Measurements from ENCODE around the gene SPSB4. TPM values are rescaled to one million over a fixed set of nuclear protein-coding genes. Genes with fewer than 3 reads are reported as not detected.

Gene SPSB4
- total RNA-seq, 1 experiment from 2014 or later = 0.05 TPM

DNA sequence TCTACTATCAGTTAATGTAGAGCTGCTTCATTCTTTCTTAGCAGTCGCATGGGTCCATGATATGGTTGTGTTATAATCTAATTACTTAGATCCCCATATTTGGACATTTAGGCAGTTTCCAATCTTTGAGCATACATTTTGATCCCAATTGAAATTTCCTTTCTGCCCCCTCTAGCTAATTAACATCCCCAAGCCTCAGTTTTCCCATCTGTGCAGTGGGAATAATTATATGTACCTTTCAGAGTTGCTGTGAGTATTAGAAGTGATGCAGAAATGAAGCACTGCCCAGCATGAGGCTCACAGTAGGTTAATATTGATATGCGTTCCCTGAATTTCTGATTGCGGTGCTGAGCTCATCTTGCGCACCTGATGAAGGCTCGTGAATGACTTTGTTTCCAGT lies 21.8 kb downstream of the SPSB4 start:
- Histone ChIP-seq H3K9me3 (ENCODE audit: control insufficient read depth, insufficient read depth, low read depth, low read length) (no peaks in the 10 kb centered on the region), H3K4me3 (ENCODE audit: low read depth in 2 of 2, low read length in 2 of 2) (no peak overlapping the region), H3K4me1 (ENCODE audit: control insufficient read depth, insufficient read depth, low read length) (no peaks in the 10 kb centered on the region), H3K27ac (ENCODE audit: low read length) (no peak overlapping the region), H3K36me3 (ENCODE audit: control insufficient read depth, insufficient read depth, low read length) (no peaks in the 10 kb centered on the region), H3K27me3 (ENCODE audit: control insufficient read depth, insufficient read depth, low read length) (no peaks in the 10 kb centered on the region; the same call in 1 of the 2 replicates)
- TF ChIP-seq TCF7L2 (IDR thresholded peaks at IDR 0.05; ENCODE audit: low read depth, low read length) = no peak
- TF ChIP-seq, protein P1, sequence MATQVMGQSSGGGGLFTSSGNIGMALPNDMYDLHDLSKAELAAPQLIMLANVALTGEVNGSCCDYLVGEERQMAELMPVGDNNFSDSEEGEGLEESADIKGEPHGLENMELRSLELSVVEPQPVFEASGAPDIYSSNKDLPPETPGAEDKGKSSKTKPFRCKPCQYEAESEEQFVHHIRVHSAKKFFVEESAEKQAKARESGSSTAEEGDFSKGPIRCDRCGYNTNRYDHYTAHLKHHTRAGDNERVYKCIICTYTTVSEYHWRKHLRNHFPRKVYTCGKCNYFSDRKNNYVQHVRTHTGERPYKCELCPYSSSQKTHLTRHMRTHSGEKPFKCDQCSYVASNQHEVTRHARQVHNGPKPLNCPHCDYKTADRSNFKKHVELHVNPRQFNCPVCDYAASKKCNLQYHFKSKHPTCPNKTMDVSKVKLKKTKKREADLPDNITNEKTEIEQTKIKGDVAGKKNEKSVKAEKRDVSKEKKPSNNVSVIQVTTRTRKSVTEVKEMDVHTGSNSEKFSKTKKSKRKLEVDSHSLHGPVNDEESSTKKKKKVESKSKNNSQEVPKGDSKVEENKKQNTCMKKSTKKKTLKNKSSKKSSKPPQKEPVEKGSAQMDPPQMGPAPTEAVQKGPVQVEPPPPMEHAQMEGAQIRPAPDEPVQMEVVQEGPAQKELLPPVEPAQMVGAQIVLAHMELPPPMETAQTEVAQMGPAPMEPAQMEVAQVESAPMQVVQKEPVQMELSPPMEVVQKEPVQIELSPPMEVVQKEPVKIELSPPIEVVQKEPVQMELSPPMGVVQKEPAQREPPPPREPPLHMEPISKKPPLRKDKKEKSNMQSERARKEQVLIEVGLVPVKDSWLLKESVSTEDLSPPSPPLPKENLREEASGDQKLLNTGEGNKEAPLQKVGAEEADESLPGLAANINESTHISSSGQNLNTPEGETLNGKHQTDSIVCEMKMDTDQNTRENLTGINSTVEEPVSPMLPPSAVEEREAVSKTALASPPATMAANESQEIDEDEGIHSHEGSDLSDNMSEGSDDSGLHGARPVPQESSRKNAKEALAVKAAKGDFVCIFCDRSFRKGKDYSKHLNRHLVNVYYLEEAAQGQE (IDR thresholded peaks at IDR 0.05; ENCODE audit: insufficient read depth in 1 of 2, low read depth in 2 of 2, low read length in 1 of 2) = no peak
- TF ChIP-seq SIN3A (IDR thresholded peaks at IDR 0.05; ENCODE audit: borderline replicate concordance, insufficient read depth, low read depth, low read length) = no peak
- TF ChIP-seq, protein P2, sequence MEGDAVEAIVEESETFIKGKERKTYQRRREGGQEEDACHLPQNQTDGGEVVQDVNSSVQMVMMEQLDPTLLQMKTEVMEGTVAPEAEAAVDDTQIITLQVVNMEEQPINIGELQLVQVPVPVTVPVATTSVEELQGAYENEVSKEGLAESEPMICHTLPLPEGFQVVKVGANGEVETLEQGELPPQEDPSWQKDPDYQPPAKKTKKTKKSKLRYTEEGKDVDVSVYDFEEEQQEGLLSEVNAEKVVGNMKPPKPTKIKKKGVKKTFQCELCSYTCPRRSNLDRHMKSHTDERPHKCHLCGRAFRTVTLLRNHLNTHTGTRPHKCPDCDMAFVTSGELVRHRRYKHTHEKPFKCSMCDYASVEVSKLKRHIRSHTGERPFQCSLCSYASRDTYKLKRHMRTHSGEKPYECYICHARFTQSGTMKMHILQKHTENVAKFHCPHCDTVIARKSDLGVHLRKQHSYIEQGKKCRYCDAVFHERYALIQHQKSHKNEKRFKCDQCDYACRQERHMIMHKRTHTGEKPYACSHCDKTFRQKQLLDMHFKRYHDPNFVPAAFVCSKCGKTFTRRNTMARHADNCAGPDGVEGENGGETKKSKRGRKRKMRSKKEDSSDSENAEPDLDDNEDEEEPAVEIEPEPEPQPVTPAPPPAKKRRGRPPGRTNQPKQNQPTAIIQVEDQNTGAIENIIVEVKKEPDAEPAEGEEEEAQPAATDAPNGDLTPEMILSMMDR (IDR thresholded peaks at IDR 0.05) = no peak
- no peak for TF ChIP-seq POLR2AphosphoS5 (IDR thresholded peaks at IDR 0.05; ENCODE audit: low read depth, low read length)
- ChIA-PET POLR2A (no interaction called here), CTCF (no interaction called here)
- intact Hi-C loops (cut with micrococcal nuclease; ENCODE audit: unreplicated experiment) = no loop called here
- BruUV-seq (replicated peaks) = no TSS peak
- in situ Hi-C loops (cut with HindIII; ENCODE audit: low pct_unique_long_range_greater_than_20kb, low sequenced_read_pairs) = no loop called here
- ATAC-seq (no peak), DNase-seq (ENCODE audit: low read depth, low spot score) (no peak)

DNA sequence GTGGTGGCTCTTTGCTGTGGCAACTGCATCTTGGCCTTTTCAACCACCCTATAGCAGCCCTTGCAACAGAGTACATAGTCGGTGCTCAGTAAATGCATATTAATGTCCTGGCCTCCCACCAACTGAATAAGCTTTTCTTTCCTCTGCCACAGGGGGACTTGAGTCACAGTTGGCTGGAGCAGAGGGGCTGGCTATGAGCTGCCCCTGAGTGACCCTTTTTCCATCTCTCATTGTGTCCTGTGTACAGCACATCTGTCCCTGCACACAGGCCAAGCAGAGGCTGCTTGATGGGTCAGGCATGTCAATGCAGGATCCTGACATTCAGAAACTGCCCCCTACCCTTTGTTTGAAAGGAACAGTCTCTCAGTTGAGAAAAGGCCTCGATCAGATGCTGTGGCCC lies 22.4 kb downstream of the SPSB4 start:
- in situ Hi-C loops (cut with HindIII; ENCODE audit: low pct_unique_long_range_greater_than_20kb, low sequenced_read_pairs) = no loop called here

More for the DNA sequence above, 22.4 kb downstream of the SPSB4 start:
- no peaks in the 10 kb centered on the region for H3K27me3 ChIP-seq (ENCODE audit: control insufficient read depth, insufficient read depth, low read length)
- POLR2A ChIA-PET = no interaction called here
- TF ChIP-seq POLR2AphosphoS5 (IDR thresholded peaks at IDR 0.05; ENCODE audit: low read depth, low read length) (no peak), SIN3A (IDR thresholded peaks at IDR 0.05; ENCODE audit: borderline replicate concordance, insufficient read depth, low read depth, low read length) (no peak), TCF7L2 (IDR thresholded peaks at IDR 0.05; ENCODE audit: low read depth, low read length) (no peak)
- TF ChIP-seq, protein P2 (IDR thresholded peaks at IDR 0.05) = no peak
- TF ChIP-seq, protein P1 (IDR thresholded peaks at IDR 0.05; ENCODE audit: insufficient read depth in 1 of 2, low read depth in 2 of 2, low read length in 1 of 2) = no peak
- no peaks in the 10 kb centered on the region for H3K36me3 ChIP-seq (ENCODE audit: control insufficient read depth, insufficient read depth, low read length)
- CTCF ChIA-PET = no interaction called here
- no peaks in the 10 kb centered on the region for H3K4me1 ChIP-seq (ENCODE audit: control insufficient read depth, insufficient read depth, low read length)
- intact Hi-C loops (cut with micrococcal nuclease; ENCODE audit: unreplicated experiment) = no loop called here
- no peak overlapping the region for H3K4me3 ChIP-seq (ENCODE audit: low read depth in 2 of 2, low read length in 2 of 2)
- H3K27ac ChIP-seq (ENCODE audit: low read length) = no peak overlapping the region
- ATAC-seq (no peak), DNase-seq (ENCODE audit: low read depth, low spot score) (no peak)
- H3K9me3 ChIP-seq (ENCODE audit: control insufficient read depth, insufficient read depth, low read depth, low read length) = no peaks in the 10 kb centered on the region
- BruUV-seq (replicated peaks) = no TSS peak
